Measurements from ENCODE around the gene LRMDA.

LRMDA gene

GRCh38 chr10:75851580-75852345 lies 420.3 kb downstream of the LRMDA start:
- H3K36me3 Mint-ChIP-seq (ENCODE audit: insufficient read depth): no peaks in the 10 kb centered on the region
- no peaks in the 10 kb centered on the region for H3K4me1 Mint-ChIP-seq (ENCODE audit: low read depth in 2 of 2)
- no peaks in the 10 kb centered on the region for H3K27me3 Mint-ChIP-seq
- DNase-seq (no peak), ATAC-seq (replicated peaks) (no peak)
- no peak overlapping the region for H3K27ac Mint-ChIP-seq
- peaks cover 0 to 2% of the 10 kb centered on the region in 2 donors for H3K9me3 Mint-ChIP-seq
- H3K4me3 Mint-ChIP-seq: no peak overlapping the region

GRCh38 chr10:75852851-75853484 lies 421.5 kb downstream of the LRMDA start:
- peaks cover 0 to 2% of the 10 kb centered on the region in 2 donors for H3K9me3 Mint-ChIP-seq
- no peak for ATAC-seq (replicated peaks)
- H3K4me1 Mint-ChIP-seq (ENCODE audit: low read depth in 2 of 2): no peaks in the 10 kb centered on the region
- H3K27me3 Mint-ChIP-seq: no peaks in the 10 kb centered on the region
- no peaks in the 10 kb centered on the region for H3K36me3 Mint-ChIP-seq (ENCODE audit: insufficient read depth)
- no peak for DNase-seq
- H3K27ac Mint-ChIP-seq: no peak overlapping the region
- no peak overlapping the region for H3K4me3 Mint-ChIP-seq

- no peak overlapping the region for H3K4me3 Mint-ChIP-seq
- no peak for ATAC-seq (replicated peaks)
- no peaks in the 10 kb centered on the region for H3K4me1 Mint-ChIP-seq (ENCODE audit: low read depth in 2 of 2)
- peaks cover 0 to 3% of the 10 kb centered on the region in 2 donors for H3K9me3 Mint-ChIP-seq
- H3K27ac Mint-ChIP-seq: no peak overlapping the region
- H3K36me3 Mint-ChIP-seq (ENCODE audit: insufficient read depth): no peaks in the 10 kb centered on the region
- DNase-seq: no peak
- no peaks in the 10 kb centered on the region for H3K27me3 Mint-ChIP-seq
Observed at GRCh38 chr10:75857269-75857846, 425.9 kb downstream of the LRMDA start.

- no peak overlapping the region for H3K27ac Mint-ChIP-seq
- H3K4me3 Mint-ChIP-seq: no peak overlapping the region
- H3K4me1 Mint-ChIP-seq (ENCODE audit: low read depth in 2 of 2): no peaks in the 10 kb centered on the region
- peaks cover 0 to 4% of the 10 kb centered on the region in 2 donors for H3K9me3 Mint-ChIP-seq
- ATAC-seq (replicated peaks) (no peak), DNase-seq (no peak)
- no peaks in the 10 kb centered on the region for H3K36me3 Mint-ChIP-seq (ENCODE audit: insufficient read depth)
- no peaks in the 10 kb centered on the region for H3K27me3 Mint-ChIP-seq
Observed at GRCh38 chr10:75857896-75858295, 426.5 kb downstream of the LRMDA start.

- DNase-seq (no peak), ATAC-seq (replicated peaks) (no peak)
- peaks cover 0 to 4% of the 10 kb centered on the region in 2 donors for H3K9me3 Mint-ChIP-seq
- no peak overlapping the region for H3K4me3 Mint-ChIP-seq
- no peak overlapping the region for H3K27ac Mint-ChIP-seq
- no peaks in the 10 kb centered on the region for H3K4me1 Mint-ChIP-seq (ENCODE audit: low read depth in 2 of 2)
- no peaks in the 10 kb centered on the region for H3K27me3 Mint-ChIP-seq
- H3K36me3 Mint-ChIP-seq (ENCODE audit: insufficient read depth): no peaks in the 10 kb centered on the region
Observed at GRCh38 chr10:75858339-75858738, 426.9 kb downstream of the LRMDA start.

DNA sequence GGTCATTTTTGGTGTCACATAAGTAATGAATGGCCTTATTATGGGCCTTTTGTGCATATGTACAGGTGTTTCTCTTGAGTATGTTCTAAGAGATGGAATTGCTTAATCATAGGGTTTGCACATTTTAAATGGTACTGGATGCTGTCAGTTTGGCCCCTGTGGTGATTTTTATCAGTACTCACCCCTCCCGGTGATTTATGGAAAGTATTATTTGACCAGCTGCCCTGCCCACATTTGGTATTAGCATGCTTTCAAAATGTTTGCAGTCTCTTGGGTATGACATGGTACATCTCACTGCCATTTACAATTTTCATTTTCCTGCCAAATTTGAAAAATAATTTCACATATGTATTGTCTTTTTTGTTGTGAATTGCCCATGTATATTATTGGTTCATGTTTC lies 427.7 kb downstream of the LRMDA start:
- DNase-seq (no peak), ATAC-seq (replicated peaks) (no peak)
- Mint-ChIP-seq H3K4me1 (ENCODE audit: low read depth in 2 of 2) (no peaks in the 10 kb centered on the region), H3K27me3 (no peaks in the 10 kb centered on the region), H3K9me3 (peaks cover 0 to 1% of the 10 kb centered on the region in 2 donors), H3K36me3 (ENCODE audit: insufficient read depth) (no peaks in the 10 kb centered on the region), H3K27ac (no peak overlapping the region), H3K4me3 (no peak overlapping the region)

DNA sequence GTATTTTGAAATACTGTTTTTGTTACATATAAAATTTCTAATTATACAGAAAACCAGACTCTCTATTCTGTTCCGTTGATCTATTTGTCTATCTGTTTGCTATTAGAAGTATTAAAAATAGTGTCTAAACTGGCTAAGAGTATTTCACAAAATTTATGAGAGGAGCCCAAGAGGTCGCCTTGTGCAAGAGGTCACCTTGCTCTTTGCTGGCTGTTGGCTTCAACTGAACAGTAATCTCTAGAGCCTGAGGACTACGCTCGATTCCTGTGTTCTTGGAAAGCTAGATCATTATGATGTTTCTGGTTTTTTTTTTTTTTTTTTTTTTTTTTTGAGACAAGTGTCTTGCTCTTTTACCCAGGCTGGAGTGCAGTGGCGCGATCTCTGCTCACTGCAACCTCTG lies 428.6 kb downstream of the LRMDA start:
- no peak overlapping the region for H3K4me3 Mint-ChIP-seq

GRCh38 chr10:75861582-75861981 lies 430.2 kb downstream of the LRMDA start:
- Mint-ChIP-seq H3K36me3 (ENCODE audit: insufficient read depth) (no peaks in the 10 kb centered on the region), H3K9me3 (peaks cover 0 to 1% of the 10 kb centered on the region in 2 donors), H3K4me3 (no peak overlapping the region), H3K4me1 (ENCODE audit: low read depth in 2 of 2) (no peaks in the 10 kb centered on the region), H3K27me3 (no peaks in the 10 kb centered on the region), H3K27ac (no peak overlapping the region)
- DNase-seq (no peak), ATAC-seq (replicated peaks) (no peak)

More for the DNA sequence above, 428.6 kb downstream of the LRMDA start:
- DNase-seq (no peak), ATAC-seq (replicated peaks) (no peak)
- Mint-ChIP-seq H3K27me3 (no peaks in the 10 kb centered on the region), H3K36me3 (ENCODE audit: insufficient read depth) (no peaks in the 10 kb centered on the region), H3K4me1 (ENCODE audit: low read depth in 2 of 2) (no peaks in the 10 kb centered on the region), H3K27ac (no peak overlapping the region), H3K9me3 (peaks cover 0 to 1% of the 10 kb centered on the region in 2 donors)

DNA sequence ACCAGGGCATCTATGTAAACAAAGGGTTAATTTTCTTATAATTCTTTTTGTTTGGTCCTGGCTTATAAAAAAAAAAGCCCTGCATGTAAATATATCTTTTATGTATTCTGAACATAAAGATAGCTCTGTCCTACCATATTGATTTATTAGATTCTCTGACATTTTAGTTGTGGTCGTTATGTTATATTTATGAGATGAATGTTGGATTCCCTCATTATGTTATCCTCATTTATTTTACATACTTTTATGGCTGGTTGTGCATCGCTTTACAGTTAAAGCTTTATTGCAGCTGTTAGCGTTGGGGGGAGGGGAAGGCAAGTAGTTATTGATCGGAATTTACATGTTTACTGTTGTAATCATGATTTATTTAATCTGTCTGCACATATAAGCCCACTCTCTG lies 431.5 kb downstream of the LRMDA start:
- H3K4me3 Mint-ChIP-seq: no peak overlapping the region
- no peak for ATAC-seq (replicated peaks)
- no peaks in the 10 kb centered on the region for H3K4me1 Mint-ChIP-seq (ENCODE audit: low read depth in 2 of 2)

DNA sequence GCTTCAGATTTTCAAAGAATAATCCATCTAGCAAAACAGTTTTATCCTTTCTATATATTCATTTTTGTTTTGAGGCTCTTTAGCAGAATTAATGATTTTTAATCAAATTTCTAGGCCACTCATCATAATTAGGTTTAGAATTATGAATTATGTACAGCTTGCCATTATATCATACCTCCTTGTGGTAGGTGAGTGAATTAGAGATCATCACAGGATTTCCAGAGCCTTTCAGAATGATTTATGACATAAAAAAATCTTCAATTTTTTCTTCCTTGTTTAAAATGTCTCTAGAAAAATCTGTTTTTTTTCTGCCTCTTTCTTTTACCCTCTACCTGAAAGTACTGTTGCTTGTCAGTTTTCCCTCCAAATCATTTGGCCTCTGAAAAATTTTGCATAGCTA lies 433.3 kb downstream of the LRMDA start:
- Mint-ChIP-seq H3K4me1 (ENCODE audit: low read depth in 2 of 2) (no peaks in the 10 kb centered on the region), H3K36me3 (ENCODE audit: insufficient read depth) (no peaks in the 10 kb centered on the region), H3K4me3 (no peak overlapping the region), H3K9me3 (peaks cover 0 to 1% of the 10 kb centered on the region in 2 donors), H3K27me3 (no peaks in the 10 kb centered on the region), H3K27ac (no peak overlapping the region)
- ATAC-seq (replicated peaks): no peak
- no peak for DNase-seq

More for the DNA sequence above, 431.5 kb downstream of the LRMDA start:
- Mint-ChIP-seq H3K9me3 (peaks cover 0 to 1% of the 10 kb centered on the region in 2 donors), H3K27ac (no peak overlapping the region), H3K36me3 (ENCODE audit: insufficient read depth) (no peaks in the 10 kb centered on the region), H3K27me3 (no peaks in the 10 kb centered on the region)
- no peak for DNase-seq

GRCh38 chr10:75865413-75866299 lies 434.2 kb downstream of the LRMDA start:
- no peaks in the 10 kb centered on the region for H3K36me3 Mint-ChIP-seq (ENCODE audit: insufficient read depth)
- no peak overlapping the region for H3K4me3 Mint-ChIP-seq
- no peak for ATAC-seq (replicated peaks)
- H3K27me3 Mint-ChIP-seq: no peaks in the 10 kb centered on the region
- H3K27ac Mint-ChIP-seq: no peak overlapping the region
- H3K4me1 Mint-ChIP-seq (ENCODE audit: low read depth in 2 of 2): no peaks in the 10 kb centered on the region
- DNase-seq: no peak
- H3K9me3 Mint-ChIP-seq: peaks cover 0 to 1% of the 10 kb centered on the region in 2 donors

- Mint-ChIP-seq H3K27me3 (no peaks in the 10 kb centered on the region), H3K4me1 (ENCODE audit: low read depth in 2 of 2) (no peaks in the 10 kb centered on the region), H3K36me3 (ENCODE audit: insufficient read depth) (no peaks in the 10 kb centered on the region), H3K27ac (no peak overlapping the region), H3K4me3 (no peak overlapping the region), H3K9me3 (peaks cover 0 to 1% of the 10 kb centered on the region in 2 donors)
- ATAC-seq (replicated peaks): no peak
- no peak for DNase-seq
Observed at GRCh38 chr10:75866300-75866625, 434.8 kb downstream of the LRMDA start.

DNA sequence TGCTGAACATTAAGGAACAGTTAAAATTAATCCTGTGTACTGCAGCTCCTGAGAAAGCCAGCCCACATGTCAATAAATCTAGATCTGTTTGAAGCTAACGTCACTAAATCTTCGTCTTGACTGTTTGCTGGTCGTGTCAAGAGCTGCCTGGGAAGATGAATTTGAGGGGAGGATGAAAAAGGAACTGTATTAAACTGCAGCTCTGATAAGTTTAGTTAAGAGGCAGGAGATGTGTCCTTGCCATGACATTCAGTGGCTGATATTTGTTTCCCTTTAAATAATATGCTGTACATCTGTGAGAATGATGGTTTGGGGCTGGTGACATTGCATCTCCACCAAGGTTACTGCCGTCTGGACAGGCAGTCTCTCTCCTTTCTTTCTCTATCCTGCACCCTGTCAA lies 435.3 kb downstream of the LRMDA start:
- H3K9me3 Mint-ChIP-seq: peaks cover 0 to 1% of the 10 kb centered on the region in 2 donors
- no peaks in the 10 kb centered on the region for H3K36me3 Mint-ChIP-seq (ENCODE audit: insufficient read depth)
- H3K27ac Mint-ChIP-seq: no peak overlapping the region
- ATAC-seq (replicated peaks) (no peak), DNase-seq (no peak)
- H3K4me1 Mint-ChIP-seq (ENCODE audit: low read depth in 2 of 2): no peaks in the 10 kb centered on the region
- no peaks in the 10 kb centered on the region for H3K27me3 Mint-ChIP-seq
- H3K4me3 Mint-ChIP-seq: no peak overlapping the region
